H1 (cell line): Measurements from ENCODE around the gene WDR33. TPM values are rescaled to one million over a fixed set of nuclear protein-coding genes. Genes with fewer than 3 reads are reported as not detected.

Experiments
- CHD7 ChIP-seq: fragments of 300-600 bp; sonication (generic); IDR thresholded peaks from 2 replicates; pipeline ENCODE4 v1.7.1; 2012; ENCODE audit warnings: low read length, moderate library complexity, mild to moderate bottlenecking, inconsistent platforms; ENCODE audit not compliant: insufficient replicate concordance
- EP300 ChIP-seq, 2 experiments: IDR thresholded peaks; 1 replicate in 1 of 2; 2 replicates in 1 of 2; pipeline ENCODE4 v1.6.1; 2011 to 2012; ENCODE audit warnings: low read depth in 2 of 2, low read length in 2 of 2, mild to moderate bottlenecking in 2 of 2, borderline replicate concordance in 1 of 2, inconsistent platforms in 1 of 2, moderate library complexity in 1 of 2
- FOSL1 ChIP-seq: IDR thresholded peaks from 2 replicates; pipeline ENCODE4 v1.6.1; 2011; ENCODE audit warnings: mild to moderate bottlenecking, low read depth, low read length, moderate library complexity; ENCODE audit not compliant: insufficient read depth
- HDAC2 ChIP-seq, 2 experiments: fragments of 300-600 bp in 1 of 2; sonication (generic) in 1 of 2; IDR thresholded peaks; 2 replicates each; pipeline ENCODE4 v1.6.1; 2011 to 2012; ENCODE audit warnings: low read depth in 2 of 2, low read length in 2 of 2, mild to moderate bottlenecking in 2 of 2, moderate library complexity in 2 of 2, borderline replicate concordance in 1 of 2, inconsistent platforms in 1 of 2
- MAX ChIP-seq: IDR thresholded peaks from 2 replicates; pipeline ENCODE4 v1.6.1; 2012; ENCODE audit warnings: inconsistent platforms
- RAD21 ChIP-seq, 2 experiments: IDR thresholded peaks in 1 of 2; conservative IDR thresholded peaks in 1 of 2; 2 replicates each; pipeline ENCODE4 v1.6.1; 2011; ENCODE audit warnings: low read depth in 2 of 2, low read length in 2 of 2, improper control_type of control experiment in 1 of 2, inconsistent platforms in 1 of 2, mild to moderate bottlenecking in 1 of 2, moderate library complexity in 1 of 2
- SUZ12 ChIP-seq: fragments of 200-600 bp; sonication (generic); IDR thresholded peaks from 2 replicates; pipeline ENCODE4 v1.6.1; 2012; ENCODE audit warnings: mild to moderate bottlenecking, inconsistent platforms, low read length, moderate library complexity, mixed read lengths
- polyA plus RNA-seq, 7 experiments: library from polyadenylated mRNA; depleted of rRNA in 3 of 7; stranded (reverse) in 5 of 7; unstranded in 2 of 7; fragments of >200 nt in 5 of 7; fragments of 200-250 nt in 2 of 7; gene quantifications; 1 replicate in 5 of 7; 2 replicates in 1 of 7; 4 replicates in 1 of 7; pipeline versions ENCODE4 v1.2.1 to v1.2.3, GENCODE V29; 2011 to 2013; ENCODE audit warnings: missing spikeins in 2 of 7, mixed read lengths in 2 of 7
- total RNA-seq: library from RNA; stranded (reverse); fragmentation: NEBNext Ultra II Directional; extraction: Animal tissue kit (Norgen Biotek cat#: 25700); gene quantifications from 2 replicates; pipeline ENCODE4 v1.2.1, GENCODE V29; 2021

The WDR33 gene
- total and polyA plus RNA-seq, 2 of the 8 experiments (the other 6 are each of a cell fraction or from before 2014, with no cell fraction given): 18.1 to 82.7 TPM

- TF ChIP-seq CHD7 (no peak), MAX (peak; percentile 95), SUZ12 (peak; percentile 27; the same call in 1 of the 2 replicates), RAD21 (IDR thresholded peaks at IDR 0.05 in 1 of 2, conservative IDR thresholded peaks at IDR 0.05 in 1 of 2; ENCODE audit: low read depth in 2 of 2, low read length in 2 of 2) (peak; percentile 72 to 80), FOSL1 (no peak), EP300 (IDR thresholded peaks at IDR 0.05; ENCODE audit: borderline replicate concordance in 1 of 2, low read depth in 2 of 2, low read length in 2 of 2) (no peak), HDAC2 (IDR thresholded peaks at IDR 0.05; ENCODE audit: borderline replicate concordance in 1 of 2, low read depth in 2 of 2, low read length in 2 of 2) (0 out of 4 replicates have a peak, but pooled peaks have one; percentile 35 to 70)
Observed at GRCh38 chr2:127695491-127696472, 115.2 kb downstream of the WDR33 start (continued).
